ENCODE measurements around the gene FRMD5.
"Not testable (repeated sequence)": the region's sequence is repeated elsewhere in the genome, so short reads cannot be mapped to it uniquely, and the experiment has no call there.

FRMD5 gene

GRCh38 chr15:43871835-43872234 is 323.2 kb downstream of the FRMD5 start:
- TF ChIP-seq CTCF (IDR thresholded peaks at IDR 0.05; ENCODE audit: control insufficient read depth, insufficient read depth, low read depth, low read length, missing control alignments) = no peak
- no peak overlapping the region for H3K4me3 ChIP-seq (ENCODE audit: control insufficient read depth, low read depth, low read length)
- no peak for DNase-seq (ENCODE audit: low read depth)

GRCh38 chr15:43868406-43868805 is 326.7 kb downstream of the FRMD5 start:
- no peak for TF ChIP-seq CTCF (IDR thresholded peaks at IDR 0.05; ENCODE audit: control insufficient read depth, insufficient read depth, low read depth, low read length, missing control alignments)
- H3K4me3 ChIP-seq (ENCODE audit: control insufficient read depth, low read depth, low read length) = no peak overlapping the region
- DNase-seq (ENCODE audit: low read depth) = no peak

- no peak overlapping the region for H3K4me3 ChIP-seq (ENCODE audit: control insufficient read depth, low read depth, low read length)
- no peak for TF ChIP-seq CTCF (IDR thresholded peaks at IDR 0.05; ENCODE audit: control insufficient read depth, insufficient read depth, low read depth, low read length, missing control alignments)
- no peak for DNase-seq (ENCODE audit: low read depth)
Observed at GRCh38 chr15:43867096-43867495, 328.0 kb downstream of the FRMD5 start.

GRCh38 chr15:43866636-43867035 is 328.4 kb downstream of the FRMD5 start:
- DNase-seq (ENCODE audit: low read depth); H3K4me3 ChIP-seq (ENCODE audit: control insufficient read depth, low read depth, low read length): not testable (repeated sequence)

GRCh38 chr15:43859546-43859945 is 335.5 kb downstream of the FRMD5 start:
- no peak overlapping the region for H3K4me3 ChIP-seq (ENCODE audit: control insufficient read depth, low read depth, low read length)
- no peak for TF ChIP-seq CTCF (IDR thresholded peaks at IDR 0.05; ENCODE audit: control insufficient read depth, insufficient read depth, low read depth, low read length, missing control alignments)
- no peak for DNase-seq (ENCODE audit: low read depth)

- H3K4me3 ChIP-seq (ENCODE audit: control insufficient read depth, low read depth, low read length) = no peak overlapping the region
- no peak for TF ChIP-seq CTCF (IDR thresholded peaks at IDR 0.05; ENCODE audit: control insufficient read depth, insufficient read depth, low read depth, low read length, missing control alignments)
- no peak for DNase-seq (ENCODE audit: low read depth)
Observed at GRCh38 chr15:43854801-43855200, 340.3 kb downstream of the FRMD5 start.

GRCh38 chr15:43852607-43853006 is 342.5 kb downstream of the FRMD5 start:
- no peak for TF ChIP-seq CTCF (IDR thresholded peaks at IDR 0.05; ENCODE audit: control insufficient read depth, insufficient read depth, low read depth, low read length, missing control alignments)
- no peak for DNase-seq (ENCODE audit: low read depth)
- no peak overlapping the region for H3K4me3 ChIP-seq (ENCODE audit: control insufficient read depth, low read depth, low read length)
